HG03457 (cell line): ENCODE results near the gene ITGAV.
"Not testable (repeated sequence)": the region's sequence is repeated elsewhere in the genome, so short reads cannot be mapped to it uniquely, and the experiment has no call there.

Experiments used
- ATAC-seq: cut with Tn5 transposase; IDR thresholded peaks from one replicate; pipeline ENCODE4 v1.9.1; 2021; ENCODE audit warnings: moderate number of reproducible peaks; ENCODE audit not compliant: unreplicated experiment

ITGAV gene

GRCh38 chr2:186589612-186590349 lies at the start of gene ITGAV:
TSS of gene ITGAV (plus strand) at chr2:186590056. CDS start at chr2:186590339, 283 bp downstream.
- peak; percentile 98 for ATAC-seq

GRCh38 chr2:186540941-186541340 lies 48.9 kb upstream of the ITGAV start:
- no peak for ATAC-seq

- no peak for ATAC-seq
These were observed 47.9 kb upstream of the ITGAV start for GRCh38 chr2:186542002-186542401.

DNA sequence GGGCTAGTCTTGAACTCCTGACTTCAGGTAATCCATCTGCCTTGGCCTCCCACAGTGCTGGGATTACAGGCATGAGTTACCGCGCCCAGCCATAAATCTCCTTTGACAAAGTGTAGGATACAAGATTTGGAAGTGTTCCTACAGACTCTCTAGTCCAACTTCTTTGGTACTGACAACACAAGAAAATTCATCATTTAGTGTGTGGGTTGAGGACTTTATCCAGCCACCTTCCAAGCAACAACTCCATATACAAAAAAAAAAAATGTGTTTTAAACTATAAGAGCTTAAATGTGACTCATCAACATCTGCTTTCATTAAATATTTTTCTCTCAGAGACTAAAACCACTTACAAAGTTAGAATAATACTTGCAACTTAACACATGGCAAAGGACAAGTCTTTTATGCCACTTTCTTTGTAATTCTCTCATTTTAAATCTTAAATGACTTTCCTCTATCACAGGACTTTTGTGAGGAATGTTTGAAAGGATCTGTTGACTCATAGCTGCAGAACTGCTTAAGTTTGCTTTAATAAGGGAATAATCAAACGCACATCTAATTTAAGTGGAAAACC lies 46.2 kb upstream of the ITGAV start:
- ATAC-seq: no peak

- no peak for ATAC-seq
These were observed 45.6 kb upstream of the ITGAV start for GRCh38 chr2:186544255-186544675.

- no peak for ATAC-seq
These were observed 43.0 kb upstream of the ITGAV start for GRCh38 chr2:186546846-186547245.

- no peak for ATAC-seq
These were observed 38.4 kb upstream of the ITGAV start for GRCh38 chr2:186551323-186552050.

DNA sequence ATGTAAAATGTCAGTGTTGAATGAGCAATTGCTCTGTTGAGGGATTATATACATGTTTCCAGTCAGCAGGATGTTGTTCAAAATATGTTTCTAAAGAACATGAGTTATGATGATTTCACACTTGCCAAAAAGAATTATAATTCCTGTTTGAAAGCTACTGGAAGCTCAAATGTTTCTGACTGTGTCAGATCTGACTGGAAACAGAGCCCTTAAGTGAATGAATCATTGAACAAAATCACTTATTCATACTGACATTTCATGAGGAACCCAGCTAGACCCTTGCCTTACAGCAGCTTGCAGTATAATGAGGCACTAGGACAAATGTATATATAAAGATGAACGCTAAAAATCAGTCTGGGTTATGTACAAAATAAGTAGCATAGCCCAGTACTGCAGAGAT lies 35.4 kb upstream of the ITGAV start:
- no peak for ATAC-seq

DNA sequence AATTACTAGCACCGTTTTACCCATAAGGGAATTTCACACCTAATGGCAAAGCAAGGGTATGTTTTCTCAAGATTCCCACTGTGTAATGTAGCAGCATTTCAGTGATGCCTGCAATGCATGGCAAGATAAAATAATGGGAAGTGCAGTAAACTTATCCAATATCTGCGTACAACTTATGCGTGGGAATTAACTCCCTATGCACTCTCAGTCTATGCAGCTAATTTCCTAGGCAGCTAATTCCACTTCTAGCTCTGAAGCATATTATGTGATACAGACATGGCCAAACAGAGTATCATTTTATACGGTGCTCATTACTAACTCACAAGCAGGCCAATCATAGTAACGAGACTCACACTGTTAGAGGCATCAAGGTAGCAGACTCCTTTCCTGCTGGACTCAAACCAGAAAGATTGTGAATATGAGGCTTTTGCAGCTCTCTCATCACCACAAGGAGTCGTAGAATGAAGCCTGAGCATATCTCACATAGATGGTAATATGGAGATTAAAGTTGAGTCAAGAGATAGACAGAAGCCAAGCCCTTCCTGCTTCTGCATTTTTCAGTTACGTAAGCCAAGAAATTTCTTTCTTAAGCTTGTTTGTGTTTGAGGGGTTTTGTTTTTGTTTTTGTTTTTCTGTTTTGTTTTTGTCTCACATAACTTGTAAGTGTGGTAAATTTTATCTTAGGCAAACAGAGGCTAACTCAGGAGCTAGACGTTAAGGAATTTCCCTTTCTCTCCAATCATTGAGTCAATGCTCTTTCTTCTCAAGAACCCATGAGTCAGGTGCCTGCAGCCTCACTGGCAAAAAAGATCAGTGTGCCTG lies 34.8 kb upstream of the ITGAV start:
- no peak for ATAC-seq

- no peak for ATAC-seq
These were observed 31.2 kb upstream of the ITGAV start for GRCh38 chr2:186558512-186559276.

DNA sequence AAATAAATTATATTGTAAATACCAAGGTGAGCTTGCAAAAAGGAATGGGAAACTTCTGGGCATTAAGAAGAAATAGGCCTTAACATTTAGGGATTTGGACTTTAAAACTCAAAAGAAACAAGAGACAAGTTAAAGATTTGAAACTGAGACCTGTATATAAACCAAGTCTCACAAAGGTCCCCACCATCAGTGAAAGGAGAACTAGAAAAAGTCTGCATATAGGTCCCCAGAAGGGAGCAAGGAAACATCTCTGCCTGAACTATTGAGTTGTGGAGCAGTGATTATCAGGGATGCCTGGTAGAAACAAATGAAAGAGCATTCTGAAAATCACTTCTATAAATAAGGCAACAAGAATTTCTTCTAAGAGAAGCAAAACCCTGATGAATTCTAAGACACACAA lies 30.5 kb upstream of the ITGAV start:
- ATAC-seq: no peak

DNA sequence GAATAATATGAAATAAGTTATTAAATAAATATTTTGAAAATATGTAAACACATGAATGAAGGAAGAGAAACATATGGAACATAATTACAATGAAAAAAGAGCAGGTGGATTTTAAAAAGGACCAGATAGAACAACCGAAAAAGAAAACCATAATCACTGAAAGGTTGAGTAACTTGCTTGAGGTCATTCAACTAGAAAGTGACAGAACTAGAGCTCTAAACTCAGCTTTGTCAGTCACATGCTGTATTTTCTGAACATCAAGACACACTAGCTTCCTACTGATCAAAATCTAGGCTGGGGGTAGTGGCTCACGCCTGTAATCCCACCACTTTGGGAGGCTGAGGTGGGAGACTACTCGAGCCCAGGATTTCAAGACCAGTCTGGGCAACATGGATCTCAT lies 30.0 kb upstream of the ITGAV start:
- no peak for ATAC-seq

DNA sequence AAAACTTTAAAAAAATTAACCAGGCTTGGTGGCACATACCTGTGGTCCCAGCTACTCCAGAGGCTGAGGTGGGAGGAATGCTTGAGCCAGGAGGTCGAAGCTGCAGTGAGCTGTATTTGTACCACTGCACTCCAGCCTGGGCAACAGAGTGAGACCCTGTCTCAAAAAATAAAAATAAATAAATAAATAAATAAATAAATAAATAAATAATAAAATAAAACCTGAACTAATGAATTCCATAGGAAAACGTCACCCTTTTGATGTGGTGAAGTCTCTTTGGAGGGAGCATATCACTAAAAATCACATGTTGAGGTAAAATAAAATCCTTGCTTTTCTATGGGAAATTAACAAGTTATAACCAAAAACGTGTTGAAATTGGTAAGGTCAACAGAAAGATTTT lies 29.6 kb upstream of the ITGAV start:
- ATAC-seq: no peak

DNA sequence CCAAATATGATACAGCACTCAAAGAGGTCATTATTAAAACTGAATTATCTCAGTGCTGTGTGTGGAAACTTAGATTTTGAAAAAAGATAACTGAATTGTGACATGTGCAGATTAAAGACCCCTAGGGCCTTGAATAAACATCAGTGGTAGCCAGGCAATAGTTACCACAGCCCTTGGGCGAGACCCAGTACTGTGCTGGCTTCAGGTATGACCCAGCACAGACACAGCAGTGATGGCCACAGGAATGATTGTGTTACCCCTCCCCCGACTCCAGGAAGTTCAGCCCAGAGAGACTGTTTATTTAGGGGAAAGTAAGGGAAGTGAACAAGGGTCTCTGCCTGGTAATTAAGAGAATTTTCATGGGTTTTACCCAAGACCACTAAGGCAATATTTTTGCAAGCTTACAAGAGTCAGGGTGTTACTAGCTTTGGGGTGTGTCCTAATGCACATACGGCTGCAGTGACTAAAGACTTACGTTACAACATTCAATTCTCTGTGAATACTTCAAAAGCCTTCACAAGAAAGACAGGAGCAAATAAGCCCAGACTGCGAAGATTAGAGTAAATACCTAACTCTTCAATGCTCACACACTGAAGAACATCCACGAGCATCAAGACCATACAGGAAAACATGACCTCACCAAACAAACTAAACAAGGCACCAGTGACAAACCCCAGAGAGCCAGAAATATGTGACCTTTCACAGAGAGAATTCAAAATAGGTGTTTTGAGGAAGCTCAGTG lies 28.2 kb upstream of the ITGAV start:
- ATAC-seq: no peak

DNA sequence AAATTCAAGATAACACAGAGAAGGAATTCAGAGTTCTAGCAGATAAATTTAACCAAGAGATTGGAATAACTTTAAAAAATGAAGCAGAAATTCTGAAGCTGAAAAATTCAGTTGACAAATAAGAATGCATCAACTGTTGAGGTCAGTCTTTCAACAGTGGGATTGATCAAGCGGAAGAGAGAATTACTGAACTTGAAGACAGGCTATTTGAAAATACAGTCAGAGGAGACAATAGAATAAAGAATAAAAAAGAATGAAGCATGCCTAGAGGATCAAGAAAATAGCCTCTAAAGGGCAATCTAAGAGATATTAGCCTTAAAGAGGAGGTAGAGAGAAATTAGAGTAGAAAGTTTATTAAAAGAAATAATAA lies 27.7 kb upstream of the ITGAV start:
- ATAC-seq: no peak

- ATAC-seq: not testable (repeated sequence)
These were observed 21.3 kb upstream of the ITGAV start for GRCh38 chr2:186568600-186568999.

GRCh38 chr2:186569127-186569526 lies 20.7 kb upstream of the ITGAV start:
- not testable (repeated sequence) for ATAC-seq

DNA sequence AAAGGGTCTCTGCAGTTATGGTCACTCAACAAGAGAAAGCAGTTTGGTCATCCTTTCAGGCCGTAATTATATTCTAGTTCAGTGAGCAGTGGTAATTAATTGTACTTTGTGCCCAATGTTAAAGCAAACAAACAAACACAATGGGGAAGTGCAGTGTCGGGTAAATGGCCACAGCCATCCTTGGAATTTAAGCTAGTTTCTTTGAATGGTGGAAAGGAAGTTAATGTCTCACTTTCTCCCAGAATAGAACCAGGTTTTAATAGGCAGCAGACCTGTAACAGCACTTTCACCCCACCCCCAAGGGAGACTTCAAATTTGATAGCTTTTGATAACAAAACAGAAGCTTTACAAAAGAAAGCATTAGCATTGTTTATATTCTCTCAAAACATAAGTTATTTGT lies 20.0 kb upstream of the ITGAV start:
- ATAC-seq: no peak

DNA sequence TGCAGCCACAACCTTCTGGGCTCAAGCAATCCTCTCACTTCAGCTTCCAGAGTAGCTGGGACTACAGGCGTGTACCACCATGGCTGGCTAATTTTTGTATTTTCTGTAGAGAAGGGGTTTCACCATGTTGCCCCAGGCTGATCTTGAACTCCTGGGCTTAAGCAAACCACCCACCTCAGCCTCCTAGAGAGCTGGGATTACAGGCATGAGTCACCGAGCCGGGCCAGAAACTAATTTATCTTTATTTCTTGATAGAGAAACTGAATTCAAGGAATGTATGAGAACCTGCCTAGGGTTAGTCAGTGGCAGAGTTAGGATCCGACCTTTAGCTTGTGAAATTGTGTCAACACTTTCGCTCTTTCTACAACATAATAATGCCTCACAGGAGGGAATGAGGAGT lies 19.3 kb upstream of the ITGAV start:
- no peak for ATAC-seq

GRCh38 chr2:186572705-186573104 lies 17.2 kb upstream of the ITGAV start:
- ATAC-seq: no peak
